Fibroblast of skin of back (primary cell): ENCODE measurements around the gene KCNH2.

Experiments used
- DNase-seq: peaks from one replicate; pipeline ENCODE4 v3.0.0-alpha.2; 2013

The KCNH2 gene

GRCh38 chr7:150974468-150975391, 3.4 kb downstream of the KCNH2 start:
- no peak for DNase-seq

DNA sequence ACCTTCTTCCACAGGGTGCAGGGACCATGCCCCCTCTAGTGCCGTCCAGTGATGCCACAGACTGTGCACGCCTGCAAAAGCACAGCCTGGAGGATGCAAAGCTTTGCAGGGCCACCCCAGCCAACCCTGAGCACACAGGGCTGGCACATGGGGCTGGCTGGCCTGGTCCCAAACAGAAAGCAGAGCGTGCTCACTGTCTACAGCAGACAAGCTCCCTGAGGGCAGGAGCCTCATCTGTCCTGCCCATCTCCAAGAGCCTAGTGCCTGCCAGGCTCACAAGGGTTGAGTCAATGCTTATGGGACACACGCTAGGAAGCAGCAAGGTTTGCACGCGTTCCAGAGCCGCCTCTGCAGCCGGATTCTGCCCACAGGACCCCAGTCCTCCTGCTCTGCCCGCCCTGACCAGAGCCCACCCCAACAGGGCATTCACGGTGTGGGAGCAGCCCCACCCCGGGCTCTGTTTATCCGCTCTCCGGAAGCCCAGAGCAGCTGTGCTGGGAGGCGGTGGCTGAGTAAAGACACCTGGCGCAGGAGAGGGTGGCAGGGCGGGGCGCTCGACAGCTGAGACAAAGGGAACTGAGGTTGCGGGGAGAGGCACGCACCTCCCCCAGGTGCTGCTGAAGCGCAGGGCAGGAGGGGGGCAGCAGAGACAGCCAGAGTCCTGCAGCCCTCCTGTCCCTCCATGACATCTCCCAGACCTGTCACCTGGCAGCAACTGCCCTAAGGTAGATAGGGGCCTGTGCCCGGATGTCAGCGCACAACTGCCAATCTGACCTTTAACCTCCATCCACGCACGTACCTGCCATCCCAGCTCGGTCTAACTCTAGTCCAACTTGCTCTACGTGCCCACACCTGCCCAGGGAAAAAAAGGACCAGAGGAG, 4.3 kb downstream of the KCNH2 start:
- DNase-seq, result no peak

GRCh38 chr7:150972741-150973140, 5.4 kb downstream of the KCNH2 start:
- no peak for DNase-seq

DNA sequence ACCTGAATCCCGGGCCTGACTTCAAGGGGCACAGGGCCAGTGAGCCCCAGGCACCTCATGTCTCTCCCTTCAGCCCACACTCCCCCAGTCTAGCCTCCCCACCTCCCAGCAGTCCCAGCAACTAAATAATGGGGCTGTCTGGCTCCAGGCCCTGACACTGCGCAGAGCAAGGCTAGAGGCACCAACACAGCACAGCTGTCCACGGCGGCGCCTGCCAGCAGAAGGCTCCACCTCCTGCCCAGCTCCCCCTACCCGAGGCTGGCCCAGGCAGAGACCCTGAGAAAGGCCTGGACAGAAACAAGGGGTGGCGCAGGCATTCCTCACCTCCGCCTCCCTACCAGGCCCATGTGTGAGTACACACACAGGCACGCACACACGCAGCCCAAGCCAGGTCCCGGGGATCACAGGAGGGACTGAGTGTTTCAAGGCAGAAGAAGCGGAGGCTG, 6.1 kb downstream of the KCNH2 start:
- DNase-seq, result no peak

- no peak for DNase-seq
Measured at GRCh38 chr7:150971242-150972022, 6.7 kb downstream of the KCNH2 start.

DNA sequence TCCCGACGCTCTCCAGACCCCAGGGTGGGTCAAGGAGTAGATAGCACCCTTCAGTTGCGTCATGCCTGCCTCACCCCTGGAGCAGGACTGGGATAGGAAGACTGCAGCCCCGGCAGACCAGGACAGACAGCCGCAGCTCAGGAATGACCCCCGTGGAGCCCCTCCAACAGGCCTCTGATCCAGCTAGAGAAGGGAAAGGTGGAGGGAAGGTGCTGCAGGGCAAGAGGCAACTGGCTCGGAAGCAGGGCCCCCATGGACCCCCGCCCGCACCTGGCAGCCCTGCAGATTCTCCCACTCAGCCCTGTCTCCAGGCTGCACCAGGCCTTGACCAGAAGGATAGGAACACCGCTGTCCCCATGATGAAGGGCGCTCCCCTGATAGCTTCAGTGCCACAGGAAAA, 7.7 kb downstream of the KCNH2 start:
- DNase-seq, result no peak

DNA sequence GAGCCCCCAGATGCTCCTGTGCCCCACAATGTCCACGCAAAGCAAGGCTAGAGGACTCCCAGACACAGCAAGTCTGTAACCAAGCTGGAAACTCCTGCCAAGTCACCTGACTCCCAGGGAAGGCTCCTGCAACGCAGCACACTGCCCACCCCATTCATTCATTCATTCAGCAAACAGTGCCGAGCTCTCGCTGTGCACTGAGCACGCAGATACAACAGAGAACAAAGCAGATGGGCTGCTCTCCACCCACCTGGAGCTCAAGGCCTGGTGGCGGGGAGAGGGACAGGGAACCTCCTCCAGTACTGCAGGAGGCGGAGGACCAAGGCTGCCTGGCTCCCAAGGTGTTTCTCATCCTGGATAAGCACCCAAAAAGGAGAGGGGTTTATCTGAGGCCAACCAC, 8.6 kb downstream of the KCNH2 start:
- DNase-seq, result no peak

DNA sequence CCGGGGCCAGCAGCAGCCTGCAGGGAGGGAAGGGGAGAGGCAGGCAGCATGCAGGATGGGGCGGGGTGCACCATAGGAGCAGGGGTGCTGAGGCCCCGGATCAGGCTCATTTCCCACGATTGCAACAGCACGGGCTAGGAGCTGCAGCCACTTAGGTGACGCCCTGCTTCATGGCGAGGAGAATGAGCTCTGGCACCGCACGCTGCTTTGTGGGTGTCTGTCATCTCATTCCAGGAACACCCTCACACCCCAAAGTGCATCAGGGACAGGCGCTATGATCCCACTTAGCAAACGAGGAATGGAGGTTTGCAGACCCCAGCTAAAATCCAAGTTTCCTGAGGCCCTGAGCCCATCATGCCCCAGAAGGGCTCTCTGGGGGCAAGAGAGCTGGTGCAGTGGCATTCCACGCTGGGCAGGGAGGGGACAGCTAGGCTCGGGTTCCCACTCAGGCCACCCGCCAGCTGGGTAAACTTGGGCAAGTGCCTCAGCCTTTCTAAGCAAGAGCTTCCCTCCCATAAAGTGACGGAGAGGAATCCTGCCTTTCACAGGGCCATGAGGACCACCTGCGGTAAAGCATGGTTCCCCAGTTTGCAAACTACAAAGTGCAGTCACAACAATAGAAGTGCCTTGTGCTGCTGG, 9.3 kb downstream of the KCNH2 start:
- no peak for DNase-seq

- no peak for DNase-seq
Measured at GRCh38 chr7:150968056-150968733, 9.9 kb downstream of the KCNH2 start.

- DNase-seq, result no peak
Measured at GRCh38 chr7:150967349-150967748, 10.8 kb downstream of the KCNH2 start.

- DNase-seq, result no peak
Measured at GRCh38 chr7:150966002-150966401, 12.1 kb downstream of the KCNH2 start.

- DNase-seq, result no peak
Measured at GRCh38 chr7:150965273-150965830, 12.8 kb downstream of the KCNH2 start.

DNA sequence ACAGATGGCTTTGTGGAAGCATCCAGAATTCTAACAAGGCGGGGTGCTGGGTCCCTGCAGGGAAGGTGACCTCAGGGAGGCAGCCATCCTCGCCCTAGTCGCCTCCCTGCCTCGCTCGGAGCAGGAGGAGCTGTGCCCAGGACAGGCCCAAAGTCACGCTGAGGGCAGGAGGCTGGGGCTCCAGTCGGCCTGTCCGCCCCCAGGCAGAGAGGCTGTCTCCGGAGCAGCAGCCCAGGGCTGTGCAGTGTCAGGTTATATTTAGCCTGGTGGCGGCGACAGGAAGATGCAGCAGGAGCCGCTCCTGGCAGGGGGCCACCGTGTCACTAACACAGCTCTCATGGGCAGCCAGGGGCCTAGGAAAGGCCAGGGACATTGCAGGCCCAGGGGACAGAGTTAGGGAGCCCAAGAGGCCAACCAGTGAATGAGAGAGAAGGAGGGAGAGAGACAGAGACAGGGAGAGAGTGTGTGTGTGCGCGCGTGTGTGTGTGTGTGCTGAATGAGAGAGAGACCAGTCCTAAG, 13.5 kb downstream of the KCNH2 start:
- peak; percentile 20 for DNase-seq

DNA sequence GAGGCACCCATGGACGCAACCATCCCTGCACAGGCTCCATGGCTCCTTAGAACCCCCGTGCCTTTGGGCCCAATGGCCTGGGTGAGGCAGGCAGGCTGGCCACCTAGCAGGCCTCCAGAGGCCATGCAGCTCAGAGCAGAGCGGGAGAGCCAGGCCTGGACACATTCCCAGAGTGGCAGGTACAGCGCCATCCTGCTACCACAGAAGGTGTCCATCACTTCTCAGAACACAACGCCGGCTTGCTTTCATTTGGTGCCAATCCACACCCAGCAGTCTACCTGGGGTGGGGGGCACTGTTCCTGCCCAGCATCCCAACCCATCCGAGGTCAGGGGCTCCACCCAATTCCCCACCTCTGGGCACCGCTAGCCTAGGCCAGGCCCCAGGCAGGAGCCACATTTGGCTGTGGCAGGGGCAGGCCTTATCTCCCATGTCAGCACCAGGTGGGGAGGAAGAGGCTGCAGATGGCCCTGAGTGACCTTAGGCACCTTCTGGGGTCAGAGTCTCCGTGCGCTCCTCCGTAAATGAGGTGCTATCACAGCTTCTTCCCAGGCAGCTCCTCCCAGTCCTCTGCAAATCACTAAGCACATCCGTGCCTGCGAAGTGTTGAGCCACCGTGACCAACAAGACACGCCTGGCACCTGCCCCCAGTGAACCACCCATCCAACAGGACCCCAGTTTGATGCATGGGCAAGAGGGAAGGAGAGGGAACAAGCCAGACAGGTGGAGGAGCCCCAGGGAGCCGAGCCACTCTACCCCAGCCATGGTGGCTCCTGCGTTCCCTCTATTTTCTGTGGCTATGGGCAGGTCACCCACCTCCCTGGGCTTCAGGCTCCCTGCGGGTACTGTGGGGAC, 14.2 kb downstream of the KCNH2 start:
- DNase-seq, result no peak

DNA sequence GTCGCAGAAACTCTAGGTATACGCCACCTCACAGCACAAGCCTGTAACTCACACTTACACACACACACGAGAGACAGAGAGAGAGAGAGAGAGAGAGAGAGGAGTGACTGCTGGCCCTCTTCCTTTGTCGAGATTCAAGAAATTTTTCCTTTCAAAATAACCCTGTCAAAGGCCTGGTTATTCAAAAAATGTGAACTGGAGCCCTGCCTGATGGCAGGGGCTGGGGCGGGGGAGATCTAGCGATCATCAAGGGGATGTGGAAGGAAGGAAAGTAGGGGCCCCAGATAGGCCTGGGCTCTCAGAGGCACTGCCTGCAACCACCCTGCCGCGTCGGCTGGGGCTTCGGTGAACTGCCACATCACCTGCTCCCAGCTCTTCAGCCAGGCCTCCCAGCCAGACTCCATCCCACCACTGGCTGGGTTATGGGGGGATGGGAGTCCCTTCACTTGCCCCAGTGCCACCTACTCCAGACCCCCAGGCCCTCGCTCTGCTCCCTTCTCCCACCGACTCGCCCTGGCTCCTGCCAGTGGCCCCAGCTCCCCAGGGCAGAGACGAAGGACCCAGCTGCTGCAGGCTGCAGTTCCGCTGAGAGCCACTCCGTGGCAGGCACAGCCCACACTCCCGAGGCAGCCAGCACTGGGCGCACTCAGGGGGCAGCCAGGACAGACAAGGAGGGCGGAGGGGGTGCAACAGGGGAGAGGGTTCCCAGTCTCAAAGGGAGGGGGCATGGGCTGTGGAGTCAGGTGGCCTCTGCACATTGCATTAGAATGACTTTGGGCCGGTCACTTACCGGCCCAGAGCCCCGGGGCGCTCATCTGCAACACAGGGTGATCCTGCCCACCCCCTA, 15.3 kb downstream of the KCNH2 start:
- peak; percentile 38 for DNase-seq

DNA sequence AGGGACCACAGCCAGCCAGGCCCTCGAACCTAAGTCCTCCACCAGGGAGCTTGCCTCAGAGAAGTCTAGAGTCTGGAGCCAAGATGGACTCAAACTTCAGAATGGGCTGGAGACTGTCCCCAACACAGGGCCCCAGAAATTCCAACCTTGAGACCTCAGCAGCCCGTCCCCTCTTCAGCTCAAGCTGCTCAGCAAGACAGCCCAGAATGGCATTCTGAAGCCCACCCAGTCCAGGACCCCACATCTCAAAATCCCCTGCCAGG, 15.9 kb downstream of the KCNH2 start:
- DNase-seq, result no peak

DNA sequence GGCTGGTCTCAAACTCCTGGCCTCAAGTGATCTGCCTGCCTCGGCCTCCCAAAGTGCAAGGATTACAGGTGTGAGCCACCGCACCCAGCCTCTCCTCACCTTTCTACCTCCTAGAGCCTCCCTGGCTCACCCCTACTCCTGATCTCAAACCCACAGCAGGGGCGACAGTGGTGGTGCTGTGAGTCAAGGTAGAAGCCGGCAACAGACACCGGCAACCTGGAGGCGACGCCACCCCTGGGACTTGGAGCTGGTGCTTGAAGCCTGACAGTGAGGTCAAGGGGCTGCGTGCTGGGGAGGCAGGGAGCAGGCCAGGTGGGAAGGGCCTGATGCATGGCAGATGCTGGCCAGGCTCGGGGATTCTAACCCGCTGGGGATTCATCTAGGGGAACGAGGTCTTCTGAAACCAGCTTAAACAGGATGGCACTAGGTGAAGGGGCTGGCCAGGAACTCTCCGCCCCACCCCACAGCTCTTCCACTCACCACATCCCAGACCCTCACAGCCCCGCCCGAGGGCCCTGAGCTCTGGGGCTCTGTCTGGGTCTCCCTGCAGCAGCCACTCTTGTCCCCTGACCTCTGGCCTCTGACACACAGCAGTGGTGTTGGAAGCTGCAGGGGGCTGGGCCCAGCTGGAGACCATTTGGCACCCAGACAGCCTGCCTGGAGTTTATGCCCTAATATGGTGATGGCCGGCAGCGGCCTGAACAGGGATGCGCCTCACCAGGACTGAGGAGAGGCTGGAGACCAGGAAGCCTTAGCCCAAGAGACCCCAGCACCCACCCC, 16.4 kb downstream of the KCNH2 start:
- DNase-seq, result no peak
